Mammary epithelial cell (primary cell): Measurements from ENCODE around the gene LIN9.

Experiments
- CTCF ChIP-seq, 2 donors: IDR thresholded peaks in 1 of 2; conservative IDR thresholded peaks in 1 of 2; 2 replicates each; pipeline ENCODE4 v1.5.1; 2011 to 2012; ENCODE audit warnings: inconsistent platforms in 2 of 2, low read length in 2 of 2, mild to moderate bottlenecking in 2 of 2, control low read depth in 1 of 2, low read depth in 1 of 2; ENCODE audit not compliant: insufficient read depth in 1 of 2; ENCODE audit errors: extremely low read depth in 1 of 2
- EZH2 ChIP-seq: IDR thresholded peaks from 2 replicates; pipeline ENCODE4 v1.6.1; 2012; ENCODE audit warnings: low read length, inconsistent platforms, borderline replicate concordance

DNA sequence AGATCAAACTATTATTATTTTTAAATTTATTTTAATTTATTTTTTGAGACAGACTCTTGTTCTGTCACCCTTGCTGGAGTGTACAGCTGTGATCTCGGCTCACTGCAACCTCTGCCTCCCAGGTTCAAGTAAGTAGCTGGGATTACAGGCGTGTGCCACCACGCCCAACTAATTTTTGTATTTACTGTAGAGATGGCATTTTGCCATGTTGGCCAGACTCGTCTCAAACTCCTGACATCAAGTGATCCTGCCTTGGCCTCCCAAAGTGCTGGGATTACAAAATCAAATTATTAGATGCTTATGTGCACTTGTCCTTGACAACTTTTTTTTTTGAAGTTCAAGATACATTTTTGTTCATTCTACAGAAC lies 15.4 kb downstream of the LIN9 start:
- no peak for TF ChIP-seq CTCF (conservative IDR thresholded peaks at IDR 0.05 in 1 of 2, IDR thresholded peaks at IDR 0.05 in 1 of 2; ENCODE audit: extremely low read depth in 1 of 2, insufficient read depth in 1 of 2, low read depth in 1 of 2, low read length in 2 of 2)
- TF ChIP-seq EZH2: no peak
